Activated T-cell treated with anti-CD3 and anti-CD28 coated beads for 1 hour (primary cell): ENCODE measurements around the gene NEXN.
"Not testable (repeated sequence)": the region's sequence is repeated elsewhere in the genome, so short reads cannot be mapped to it uniquely, and the experiment has no call there.

Experiments used
- DNase-seq: peaks from one replicate; pipeline ENCODE4 v3.0.0-alpha.2; 2020; ENCODE audit warnings: low read depth

NEXN gene

GRCh38 chr1:77906019-77906545 lies 17.7 kb downstream of the NEXN start:
- no peak for DNase-seq

GRCh38 chr1:77906624-77907023 lies 18.2 kb downstream of the NEXN start:
- DNase-seq: no peak

- DNase-seq: no peak
These were observed 21.7 kb downstream of the NEXN start for GRCh38 chr1:77910116-77910515.

- not testable (repeated sequence) for DNase-seq
These were observed 30.5 kb downstream of the NEXN start for GRCh38 chr1:77918918-77919317.

GRCh38 chr1:77925518-77925917 lies 37.1 kb downstream of the NEXN start:
- DNase-seq: no peak

GRCh38 chr1:77925956-77926355 lies 37.5 kb downstream of the NEXN start:
- no peak for DNase-seq

GRCh38 chr1:77926561-77927357 lies 38.3 kb downstream of the NEXN start:
- DNase-seq: no peak

GRCh38 chr1:77927414-77927813 lies 39.0 kb downstream of the NEXN start:
- no peak for DNase-seq

GRCh38 chr1:77929806-77930205 lies 41.4 kb downstream of the NEXN start:
- DNase-seq: no peak

GRCh38 chr1:77938651-77939050 lies 50.2 kb downstream of the NEXN start:
- no peak for DNase-seq

GRCh38 chr1:77940921-77941570 lies 52.6 kb downstream of the NEXN start:
- no peak for DNase-seq

- no peak for DNase-seq
These were observed 54.1 kb downstream of the NEXN start for GRCh38 chr1:77942400-77943140.

- no peak for DNase-seq
These were observed 56.9 kb downstream of the NEXN start for GRCh38 chr1:77945345-77945744.

- DNase-seq: no peak
These were observed 60.5 kb downstream of the NEXN start for GRCh38 chr1:77948841-77949424.

GRCh38 chr1:77950873-77951272 lies 62.4 kb downstream of the NEXN start:
- no peak for DNase-seq

- DNase-seq: no peak
These were observed 62.9 kb downstream of the NEXN start for GRCh38 chr1:77951328-77951727.

GRCh38 chr1:77953907-77954306 lies 65.5 kb downstream of the NEXN start:
- DNase-seq: no peak

- no peak for DNase-seq
These were observed 66.1 kb downstream of the NEXN start for GRCh38 chr1:77954521-77954920.

GRCh38 chr1:77955709-77956108 lies 67.3 kb downstream of the NEXN start:
- DNase-seq: no peak

GRCh38 chr1:77956464-77956863 lies 68.0 kb downstream of the NEXN start:
- DNase-seq: no peak

GRCh38 chr1:77958391-77958790 lies 70.0 kb downstream of the NEXN start:
- DNase-seq: no peak

- DNase-seq: no peak
These were observed 70.4 kb downstream of the NEXN start for GRCh38 chr1:77958850-77959249.
